Adrenal gland (tissue), 5 donors: ENCODE measurements around the gene ST8SIA6.

Experiments used
- CTCF ChIP-seq, 6 experiments: fragments of 450-650 bp in 4 of 6; fragments of 200-600 bp in 2 of 6; sonication (generic) in 1 of 6; IDR thresholded peaks; 1 replicate in 5 of 6; 2 replicates in 1 of 6; pipeline versions ENCODE4 v1.5.1 to v1.8.0; 2016 to 2021; ENCODE audit warnings: antibody characterized with exemption in 6 of 6, mild to moderate bottlenecking in 2 of 6, moderate library complexity in 1 of 6
- POLR2A ChIP-seq, 2 donors: fragments of 450-650 bp; IDR thresholded peaks; one replicate each; pipeline ENCODE4 v1.6.1; 2017; ENCODE audit warnings: antibody characterized with exemption in 2 of 2, mild to moderate bottlenecking in 2 of 2, moderate library complexity in 1 of 2
- donor health status: DM: no; HTN: no; CAD: no.

GRCh38 chr10:17465328-17466125 lies 11.1 kb upstream of the ST8SIA6 start:
- no peak for TF ChIP-seq CTCF (IDR thresholded peaks at IDR 0.05)
- no peak for TF ChIP-seq POLR2A (IDR thresholded peaks at IDR 0.05)
